Stimulated activated naive CD8-positive, alpha-beta T cell treated with anti-CD3 and anti-CD28 coated beads, Interleukin-15, Interleukin-2, amounts not matched to agents 100 ng/mL and 50 ng/mL, for 24 hours (primary cell): ENCODE results near the gene TLR5.

Source experiments
- H3K27ac Mint-ChIP-seq: one replicate; pipeline ENCODE4 v1.8.0; 2021; ENCODE audit warnings: mild to moderate bottlenecking, mixed read lengths
- H3K27me3 Mint-ChIP-seq: one replicate; pipeline ENCODE4 v1.8.0; 2021; ENCODE audit warnings: mixed read lengths
- H3K36me3 Mint-ChIP-seq: one replicate; pipeline ENCODE4 v1.8.0; 2021; ENCODE audit warnings: low read depth, mixed read lengths
- H3K4me1 Mint-ChIP-seq: one replicate; pipeline ENCODE4 v1.8.0; 2021; ENCODE audit warnings: low read depth, mixed read lengths
- H3K4me3 Mint-ChIP-seq: one replicate; pipeline ENCODE4 v1.8.0; 2021; ENCODE audit warnings: mild to moderate bottlenecking, mixed read lengths
- H3K9me3 Mint-ChIP-seq: one replicate; pipeline ENCODE4 v1.8.0; 2021; ENCODE audit warnings: mixed read lengths

The TLR5 gene

DNA sequence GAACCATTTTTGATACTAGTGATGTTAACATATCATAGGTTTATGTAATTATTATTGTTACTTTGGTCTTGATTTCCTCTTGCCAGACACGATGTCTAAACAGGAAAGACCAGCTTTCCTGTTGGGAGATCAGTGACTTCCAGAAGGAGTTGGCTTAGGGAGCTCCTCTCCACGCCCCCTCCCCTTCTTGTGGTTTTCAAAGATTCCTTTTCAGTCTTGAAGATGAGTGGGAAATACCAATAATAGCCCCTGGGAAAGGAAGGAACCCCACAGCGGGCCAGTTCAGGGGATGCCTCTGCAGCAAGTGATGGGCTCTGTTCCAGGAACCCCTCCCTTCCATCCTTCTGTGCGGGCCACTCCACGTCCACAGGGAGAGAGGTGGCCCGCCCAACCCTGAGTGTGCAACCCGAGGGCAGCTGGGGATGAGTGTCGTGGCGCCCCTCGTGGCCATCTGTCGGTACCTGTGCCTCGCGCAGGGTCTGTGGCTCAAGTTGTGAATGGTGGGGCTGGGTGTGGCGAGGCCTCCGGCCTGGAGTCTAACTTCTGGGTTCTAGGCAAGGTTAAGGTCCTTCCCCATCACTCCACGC is 65.7 kb downstream of the TLR5 start:
- Mint-ChIP-seq H3K4me1 (no peaks in the 10 kb centered on the region), H3K27ac (no peak overlapping the region), H3K36me3 (no peaks in the 10 kb centered on the region), H3K27me3 (peaks cover 4% of the 10 kb centered on the region), H3K4me3 (no peak overlapping the region), H3K9me3 (no peaks in the 10 kb centered on the region)

DNA sequence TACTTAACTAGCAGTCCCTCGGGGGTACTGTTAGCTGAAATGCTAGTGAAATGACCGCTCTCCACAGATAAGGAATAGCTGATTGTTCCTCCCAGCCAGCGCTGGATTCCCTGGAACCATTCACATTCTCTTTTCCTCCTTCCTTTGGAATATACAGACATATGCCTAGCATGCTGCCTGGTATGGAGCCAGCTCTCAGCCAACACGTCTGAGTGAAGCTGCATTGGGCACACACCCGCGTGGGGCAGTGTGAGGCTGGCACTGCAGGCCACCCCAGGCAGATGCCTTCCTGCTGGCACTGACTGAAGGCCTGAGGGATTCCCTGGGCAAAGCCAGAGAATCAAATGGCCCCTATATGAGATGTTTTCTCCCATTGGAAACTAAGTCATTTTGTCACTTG is 66.7 kb downstream of the TLR5 start:
- no peaks in the 10 kb centered on the region for H3K36me3 Mint-ChIP-seq
- H3K27ac Mint-ChIP-seq, result no peak overlapping the region
- peaks cover 4% of the 10 kb centered on the region for H3K27me3 Mint-ChIP-seq
- H3K4me1 Mint-ChIP-seq, result no peaks in the 10 kb centered on the region
- no peaks in the 10 kb centered on the region for H3K9me3 Mint-ChIP-seq
- no peak overlapping the region for H3K4me3 Mint-ChIP-seq

DNA sequence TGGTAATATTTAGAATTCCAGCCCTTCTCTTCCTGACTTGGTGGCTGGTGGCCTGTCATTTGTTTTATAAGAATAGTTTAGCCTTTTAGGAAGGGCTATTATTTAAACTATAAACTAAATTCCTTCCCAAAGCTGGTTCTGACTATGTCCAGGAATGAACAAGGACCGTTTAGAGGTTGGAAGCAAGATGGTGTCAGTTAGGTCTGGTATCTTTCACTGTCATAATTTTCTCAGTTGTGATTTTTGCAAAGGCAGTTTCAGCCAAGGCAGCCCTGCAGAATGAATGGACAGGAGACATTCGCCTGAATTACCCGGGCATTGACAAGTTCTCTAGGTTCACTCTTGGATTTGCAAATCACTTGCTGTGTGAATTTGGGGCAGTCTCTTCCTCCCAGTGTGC is 67.2 kb downstream of the TLR5 start:
- no peaks in the 10 kb centered on the region for H3K36me3 Mint-ChIP-seq
- no peak overlapping the region for H3K27ac Mint-ChIP-seq
- H3K9me3 Mint-ChIP-seq, result no peaks in the 10 kb centered on the region
- no peaks in the 10 kb centered on the region for H3K4me1 Mint-ChIP-seq
- peaks cover 4% of the 10 kb centered on the region for H3K27me3 Mint-ChIP-seq
- H3K4me3 Mint-ChIP-seq, result no peak overlapping the region

DNA sequence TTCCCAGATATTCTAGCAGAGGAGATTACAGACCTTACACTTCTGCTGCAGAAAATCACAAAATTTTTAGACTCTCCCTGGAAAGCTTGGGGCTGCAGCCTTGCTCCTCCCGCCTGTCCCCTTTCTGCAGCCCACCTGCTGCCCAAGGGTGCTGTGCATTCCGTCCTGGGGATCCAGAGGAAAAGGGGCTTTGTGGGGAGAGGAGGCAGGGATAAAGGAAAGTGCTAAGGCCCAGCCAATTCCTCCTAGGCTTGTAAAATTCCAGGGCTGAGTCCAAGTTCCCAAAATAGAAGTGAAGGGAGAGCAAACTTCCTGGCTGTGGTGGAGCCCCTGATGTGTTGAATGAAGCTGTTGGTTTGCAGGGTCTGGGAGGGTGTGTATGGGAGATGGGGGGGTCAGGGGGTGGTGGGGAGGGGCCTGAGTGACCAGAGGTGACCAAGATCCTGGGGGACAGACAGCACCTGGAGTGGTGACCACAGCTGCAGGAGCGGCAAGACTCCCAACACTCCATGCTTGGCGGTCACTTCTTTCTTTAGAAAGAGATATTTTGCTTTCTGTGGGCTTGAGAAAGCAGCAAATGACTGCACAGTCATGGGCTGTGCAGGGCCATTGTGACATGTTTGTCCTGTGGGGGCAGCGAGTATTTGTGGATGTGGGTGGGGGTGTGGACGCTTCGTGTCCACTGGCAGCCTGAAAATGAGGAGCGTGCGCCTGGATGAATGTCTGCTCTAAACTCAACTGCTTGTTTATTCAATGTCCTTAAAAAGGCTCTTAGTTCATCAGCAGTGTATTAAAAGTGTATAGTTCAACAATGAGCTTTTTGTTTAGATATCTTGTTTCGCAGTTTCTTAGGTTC is 68.4 kb downstream of the TLR5 start:
- Mint-ChIP-seq H3K4me1 (no peaks in the 10 kb centered on the region), H3K27ac (no peak overlapping the region), H3K4me3 (no peak overlapping the region)

DNA sequence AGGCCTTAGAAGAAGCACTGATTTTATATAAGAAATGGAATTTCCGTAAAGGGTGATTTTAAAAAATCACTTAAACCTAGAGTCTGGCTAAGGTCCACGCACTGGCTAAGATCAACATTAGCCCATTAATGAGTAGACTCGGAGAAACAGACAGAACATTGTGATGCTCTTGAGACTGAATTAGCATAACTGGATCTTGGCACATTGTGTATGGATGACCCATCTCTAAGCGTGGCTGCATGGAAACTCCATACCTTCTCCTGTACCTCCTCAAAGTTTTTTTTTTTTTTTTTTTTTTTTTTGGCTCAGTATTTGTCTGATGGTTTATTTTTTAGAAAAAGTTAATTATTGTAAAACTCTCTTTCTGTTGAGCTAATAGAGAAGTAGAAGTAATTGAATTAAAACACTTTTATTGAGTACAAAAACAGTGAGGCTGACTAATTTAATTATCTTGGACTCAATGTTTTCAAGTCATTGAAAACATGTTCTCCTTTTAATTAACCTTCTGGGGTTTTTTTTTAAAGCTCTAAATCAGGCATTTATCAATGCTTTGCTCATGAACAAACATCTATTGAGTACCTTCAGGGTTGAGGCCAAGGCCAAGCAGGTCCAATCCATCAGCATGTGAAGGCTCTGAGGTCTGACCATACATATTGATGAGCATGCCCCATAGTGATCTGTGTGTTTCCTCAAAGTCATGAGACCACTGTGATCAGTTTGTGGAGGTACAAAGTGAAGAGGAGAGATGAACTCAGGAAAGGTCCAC is 74.0 kb downstream of the TLR5 start:
- H3K27me3 Mint-ChIP-seq, result peaks cover 4% of the 10 kb centered on the region
- no peak overlapping the region for H3K27ac Mint-ChIP-seq
- H3K4me1 Mint-ChIP-seq, result no peaks in the 10 kb centered on the region
- H3K9me3 Mint-ChIP-seq, result no peaks in the 10 kb centered on the region
- no peaks in the 10 kb centered on the region for H3K36me3 Mint-ChIP-seq
- no peak overlapping the region for H3K4me3 Mint-ChIP-seq

More for the DNA sequence above, 68.4 kb downstream of the TLR5 start:
- H3K27me3 Mint-ChIP-seq, result peaks cover 4% of the 10 kb centered on the region
- H3K36me3 Mint-ChIP-seq, result no peaks in the 10 kb centered on the region
- no peaks in the 10 kb centered on the region for H3K9me3 Mint-ChIP-seq

DNA sequence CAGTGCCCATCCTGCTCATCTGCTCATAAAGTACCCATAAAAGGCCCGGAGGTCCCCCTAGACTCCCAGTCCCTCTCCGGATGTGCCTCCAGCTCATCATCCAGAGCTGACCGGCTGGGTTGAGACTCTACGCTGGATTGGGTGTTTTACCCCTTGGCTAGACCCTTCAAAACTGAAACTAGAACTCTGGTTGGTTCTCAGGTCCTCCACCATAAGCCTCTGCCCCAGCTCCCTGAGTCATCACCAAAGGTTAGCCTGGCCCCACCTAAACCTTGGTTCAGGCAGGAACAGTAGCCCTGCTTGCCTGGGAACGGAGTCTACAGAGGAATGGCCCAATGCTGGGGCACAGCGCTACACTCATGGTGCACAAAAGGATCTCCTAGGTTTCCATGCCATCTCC is 75.1 kb downstream of the TLR5 start:
- Mint-ChIP-seq H3K9me3 (no peaks in the 10 kb centered on the region), H3K27me3 (no peaks in the 10 kb centered on the region), H3K4me1 (no peaks in the 10 kb centered on the region), H3K36me3 (no peaks in the 10 kb centered on the region), H3K27ac (no peak overlapping the region), H3K4me3 (no peak overlapping the region)

DNA sequence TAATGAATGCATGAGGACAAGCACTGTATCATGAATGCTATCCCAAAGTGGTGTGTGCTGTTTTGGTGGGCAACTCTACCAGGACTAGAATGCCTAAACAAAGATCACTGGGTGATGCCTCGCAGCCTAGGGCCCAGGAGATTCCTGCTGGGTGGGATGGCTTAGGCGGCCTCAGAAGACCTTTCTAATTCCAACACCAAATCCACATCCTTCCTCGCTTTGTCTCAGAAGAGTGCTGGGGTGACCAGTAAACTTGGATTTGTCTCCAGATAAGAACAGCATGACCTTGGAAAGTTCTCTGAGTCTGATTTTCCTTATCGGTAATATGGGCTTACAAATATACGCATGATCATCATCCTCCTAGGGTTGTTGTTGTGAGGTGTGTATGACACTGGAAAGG is 76.6 kb downstream of the TLR5 start:
- H3K36me3 Mint-ChIP-seq, result no peaks in the 10 kb centered on the region
- H3K4me1 Mint-ChIP-seq, result no peaks in the 10 kb centered on the region
- H3K9me3 Mint-ChIP-seq, result no peaks in the 10 kb centered on the region
- no peak overlapping the region for H3K4me3 Mint-ChIP-seq
- H3K27ac Mint-ChIP-seq, result no peak overlapping the region
- no peaks in the 10 kb centered on the region for H3K27me3 Mint-ChIP-seq

DNA sequence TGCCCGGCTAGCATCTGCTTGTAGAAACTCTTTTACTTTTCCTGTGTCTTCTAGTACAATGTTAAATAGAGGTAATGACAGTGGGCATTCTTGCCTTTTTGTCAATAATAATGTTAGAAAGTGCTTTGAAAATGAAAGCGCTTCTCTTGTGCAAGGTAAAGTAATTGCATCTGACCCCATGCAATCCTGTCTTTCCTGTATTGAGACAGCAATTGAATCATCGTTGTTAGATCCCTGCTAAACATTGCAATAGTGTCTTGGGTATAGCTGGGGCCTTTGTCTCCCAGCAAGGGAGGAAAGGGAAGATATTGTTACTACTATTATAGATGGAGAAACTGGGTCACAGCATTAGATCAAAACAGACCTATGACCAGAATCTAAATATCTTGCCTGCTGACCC is 80.9 kb downstream of the TLR5 start:
- H3K27ac Mint-ChIP-seq, result no peak overlapping the region
- H3K27me3 Mint-ChIP-seq, result no peaks in the 10 kb centered on the region

DNA sequence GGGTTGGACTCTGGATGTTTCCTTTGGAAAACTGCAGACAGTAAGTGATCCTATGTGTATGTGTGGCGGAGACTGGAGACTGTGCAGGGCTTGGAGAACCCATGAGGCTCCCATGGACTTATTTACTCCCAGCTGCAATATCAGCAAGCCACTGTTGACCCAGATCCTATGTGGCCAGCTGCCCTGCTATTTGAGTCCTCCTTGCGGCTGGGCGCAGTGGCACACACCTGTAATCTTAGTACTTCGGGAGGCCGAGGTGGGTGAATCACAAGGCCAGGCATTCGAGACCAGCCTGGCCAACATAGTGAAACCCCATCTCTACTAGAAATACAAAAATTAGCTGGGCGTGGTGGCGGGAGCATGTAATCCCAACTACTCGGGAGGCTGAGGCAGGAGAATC is 83.5 kb downstream of the TLR5 start:
- Mint-ChIP-seq H3K4me3 (no peak overlapping the region), H3K27ac (no peak overlapping the region), H3K4me1 (no peaks in the 10 kb centered on the region), H3K9me3 (no peaks in the 10 kb centered on the region), H3K27me3 (no peaks in the 10 kb centered on the region), H3K36me3 (no peaks in the 10 kb centered on the region)

More for the DNA sequence above, 80.9 kb downstream of the TLR5 start:
- Mint-ChIP-seq H3K4me3 (no peak overlapping the region), H3K4me1 (no peaks in the 10 kb centered on the region), H3K9me3 (no peaks in the 10 kb centered on the region), H3K36me3 (no peaks in the 10 kb centered on the region)
